ENCODE data around the gene ANKRD36. TPM values are rescaled to one million over a fixed set of nuclear protein-coding genes. Genes with fewer than 3 reads are reported as not detected.
"Not testable (repeated sequence)": the region's sequence is repeated elsewhere in the genome, so short reads cannot be mapped to it uniquely, and the experiment has no call there.

Gene ANKRD36
- total RNA-seq, 1 experiment from 2014 or later = 16.5 TPM

- Histone ChIP-seq H3K9me3 (ENCODE audit: control insufficient read depth in 1 of 2, insufficient read depth in 1 of 2, low read depth in 1 of 2, low read length in 2 of 2) (no peaks in the 10 kb centered on the region), H4K20me1 (ENCODE audit: insufficient read depth) (no peaks in the 10 kb centered on the region), H3K27ac (ENCODE audit: low read depth, low read length) (no peak overlapping the region), H3K36me3 (ENCODE audit: control insufficient read depth in 1 of 2, insufficient read depth in 2 of 2, low read length in 2 of 2) (no peaks in the 10 kb centered on the region), H3K4me1 (ENCODE audit: control insufficient read depth in 1 of 2, insufficient read depth in 2 of 2, low read length in 2 of 2) (no peaks in the 10 kb centered on the region), H3K9me2 (ENCODE audit: insufficient read depth) (no peaks in the 10 kb centered on the region), H3K79me2 (ENCODE audit: insufficient read depth, low read length) (no peaks in the 10 kb centered on the region), H3K9ac (ENCODE audit: low read length) (no peak overlapping the region), H3K4me2 (ENCODE audit: low read length) (no peak overlapping the region), H3K27me3 (ENCODE audit: insufficient read depth, low read length) (peaks cover 18% of the 10 kb centered on the region; the same call in 1 of the 2 replicates), H3K4me3 (replicated peaks in 1 of 2; ENCODE audit: low read depth in 1 of 2, low read length in 2 of 2) (no peak overlapping the region), H2AFZ (ENCODE audit: low read depth, low read length, poor library complexity, severe bottlenecking) (no peak overlapping the region)
- no TSS peak for BruUV-seq (replicated peaks)
- DNase-seq (ENCODE audit: low read depth, low spot score) (no peak), ATAC-seq (no peak)
- RAD21 ChIA-PET (ENCODE audit: low non-redundant PET in 1 of 2, low total read pairs in 2 of 2, uncharacterized antibody in 2 of 2, unreplicated experiment in 2 of 2) = interaction anchor here in 1 of 2 experiments (0.6 kb wide), 1 partner anchor 733 kb away, joined by 4 read pairs; no protein-coding TSS in a partner anchor
- TF ChIP-seq CTCF (IDR thresholded peaks at IDR 0.05 in 2 of 3, conservative IDR thresholded peaks at IDR 0.05 in 1 of 3; ENCODE audit: borderline replicate concordance in 1 of 3, insufficient read depth in 1 of 3, low read depth in 2 of 3, low read length in 2 of 3) (no peak), SIN3A (IDR thresholded peaks at IDR 0.05; ENCODE audit: low read depth) (no peak), YY1 (IDR thresholded peaks at IDR 0.05; ENCODE audit: extremely low read depth, insufficient replicate concordance, low read depth, low read length) (no peak), FOSL1 (IDR thresholded peaks at IDR 0.05; ENCODE audit: low read depth) (no peak)
- intact Hi-C loops (cut with micrococcal nuclease) = no loop called here
- CTCF ChIA-PET = no interaction called here
- POLR2A ChIA-PET = no interaction called here
Measured at GRCh38 chr2:97068074-97068473, 44.9 kb upstream of the ANKRD36 start.

- H3K9ac ChIP-seq (ENCODE audit: low read length); CTCF ChIA-PET; ATAC-seq; H3K4me2 ChIP-seq (ENCODE audit: low read length); H3K4me3 ChIP-seq (replicated peaks in 1 of 2; ENCODE audit: low read depth in 1 of 2, low read length in 2 of 2); H3K36me3 ChIP-seq (ENCODE audit: control insufficient read depth in 1 of 2, insufficient read depth in 2 of 2, low read length in 2 of 2); H3K27ac ChIP-seq (ENCODE audit: low read depth, low read length); DNase-seq (ENCODE audit: low read depth, low spot score); H3K4me1 ChIP-seq (ENCODE audit: control insufficient read depth in 1 of 2, insufficient read depth in 2 of 2, low read length in 2 of 2); intact Hi-C loops (cut with micrococcal nuclease); H3K79me2 ChIP-seq (ENCODE audit: insufficient read depth, low read length); RAD21 ChIA-PET (ENCODE audit: low non-redundant PET in 1 of 2, low total read pairs in 2 of 2, uncharacterized antibody in 2 of 2, unreplicated experiment in 2 of 2); H2AFZ ChIP-seq (ENCODE audit: low read depth, low read length, poor library complexity, severe bottlenecking); H3K9me3 ChIP-seq (ENCODE audit: control insufficient read depth in 1 of 2, insufficient read depth in 1 of 2, low read depth in 1 of 2, low read length in 2 of 2); POLR2A ChIA-PET; BruUV-seq (replicated peaks); H4K20me1 ChIP-seq (ENCODE audit: insufficient read depth); H3K9me2 ChIP-seq (ENCODE audit: insufficient read depth): not testable (repeated sequence)
- H3K27me3 ChIP-seq (ENCODE audit: insufficient read depth, low read length) = peaks cover 18% of the 10 kb centered on the region; the same call in 1 of the 2 replicates
Measured at GRCh38 chr2:97068722-97069121, 44.2 kb upstream of the ANKRD36 start.

- H4K20me1 ChIP-seq (ENCODE audit: insufficient read depth); H2AFZ ChIP-seq (ENCODE audit: low read depth, low read length, poor library complexity, severe bottlenecking); CTCF ChIA-PET; RAD21 ChIA-PET (ENCODE audit: low non-redundant PET in 1 of 2, low total read pairs in 2 of 2, uncharacterized antibody in 2 of 2, unreplicated experiment in 2 of 2); H3K9me2 ChIP-seq (ENCODE audit: insufficient read depth); H3K4me1 ChIP-seq (ENCODE audit: control insufficient read depth in 1 of 2, insufficient read depth in 2 of 2, low read length in 2 of 2); H3K9ac ChIP-seq (ENCODE audit: low read length); H3K9me3 ChIP-seq (ENCODE audit: control insufficient read depth in 1 of 2, insufficient read depth in 1 of 2, low read depth in 1 of 2, low read length in 2 of 2); POLR2A ChIA-PET; intact Hi-C loops (cut with micrococcal nuclease); H3K79me2 ChIP-seq (ENCODE audit: insufficient read depth, low read length); BruUV-seq (replicated peaks); ATAC-seq; H3K27ac ChIP-seq (ENCODE audit: low read depth, low read length); H3K36me3 ChIP-seq (ENCODE audit: control insufficient read depth in 1 of 2, insufficient read depth in 2 of 2, low read length in 2 of 2); H3K4me3 ChIP-seq (replicated peaks in 1 of 2; ENCODE audit: low read depth in 1 of 2, low read length in 2 of 2); DNase-seq (ENCODE audit: low read depth, low spot score); H3K4me2 ChIP-seq (ENCODE audit: low read length): not testable (repeated sequence)
- H3K27me3 ChIP-seq (ENCODE audit: insufficient read depth, low read length) = peaks cover 10% of the 10 kb centered on the region; the same call in 1 of the 2 replicates
Measured at GRCh38 chr2:97070915-97071314, 42.0 kb upstream of the ANKRD36 start.

- H3K9me2 ChIP-seq (ENCODE audit: insufficient read depth); H3K27me3 ChIP-seq (ENCODE audit: insufficient read depth, low read length); CTCF ChIA-PET; H2AFZ ChIP-seq (ENCODE audit: low read depth, low read length, poor library complexity, severe bottlenecking); H3K36me3 ChIP-seq (ENCODE audit: control insufficient read depth in 1 of 2, insufficient read depth in 2 of 2, low read length in 2 of 2); H3K9me3 ChIP-seq (ENCODE audit: control insufficient read depth in 1 of 2, insufficient read depth in 1 of 2, low read depth in 1 of 2, low read length in 2 of 2); H4K20me1 ChIP-seq (ENCODE audit: insufficient read depth); H3K4me3 ChIP-seq (replicated peaks in 1 of 2; ENCODE audit: low read depth in 1 of 2, low read length in 2 of 2); POLR2A ChIA-PET; H3K9ac ChIP-seq (ENCODE audit: low read length); H3K4me1 ChIP-seq (ENCODE audit: control insufficient read depth in 1 of 2, insufficient read depth in 2 of 2, low read length in 2 of 2); BruUV-seq (replicated peaks); intact Hi-C loops (cut with micrococcal nuclease); H3K27ac ChIP-seq (ENCODE audit: low read depth, low read length); ATAC-seq; RAD21 ChIA-PET (ENCODE audit: low non-redundant PET in 1 of 2, low total read pairs in 2 of 2, uncharacterized antibody in 2 of 2, unreplicated experiment in 2 of 2); DNase-seq (ENCODE audit: low read depth, low spot score); H3K4me2 ChIP-seq (ENCODE audit: low read length); H3K79me2 ChIP-seq (ENCODE audit: insufficient read depth, low read length): not testable (repeated sequence)
Measured at GRCh38 chr2:97077213-97077612, 35.7 kb upstream of the ANKRD36 start.
